IMR-90 (cell line): ENCODE data around the gene OVOL1. TPM values are rescaled to one million over a fixed set of nuclear protein-coding genes. Genes with fewer than 3 reads are reported as not detected.

Experiments
- ATAC-seq: fragments of 200-7000 bp; cut with Tn5 transposase; 2 replicates; pipeline ENCODE4 v1.9.1; 2020; ENCODE audit warnings: low read depth, mild to moderate bottlenecking, moderate library complexity
- BruUV-seq: library from RNA; stranded (reverse); fragments of 400-500 nt; replicated peaks from 2 replicates; lab custom pipeline; 2021; lab: Mats Ljungman, UMichigan
- CTCF ChIA-PET: fragments of 300-600 bp; formaldehyde crosslinking; extraction: SDS; loops from one replicate; lab custom pipeline; 2021; ENCODE audit warnings: antibody characterized with exemption; lab: Yijun Ruan, JAX
- POLR2A ChIA-PET: fragments of 300-600 bp; sonication (Branson Sonifier 250); formaldehyde crosslinking; loops from one replicate; lab custom pipeline; 2022; ENCODE audit warnings: antibody characterized with exemption; ENCODE audit not compliant: unreplicated experiment; lab: Charles Lee
- DNase-seq: peaks from one replicate; pipeline ENCODE4 v3.0.0; 2013
- H2AFZ ChIP-seq: replicated peaks from 2 replicates; pipeline ENCODE3; 2013; ENCODE audit warnings: low read length, mild to moderate bottlenecking; ENCODE audit not compliant: poor library complexity
- H2AK5ac ChIP-seq: 2 replicates; pipeline ENCODE4 v1.6.1; 2013; ENCODE audit warnings: low read depth, low read length, inconsistent platforms
- H2AK9ac ChIP-seq: replicated peaks from 2 replicates; pipeline ENCODE3; 2013; ENCODE audit warnings: mild to moderate bottlenecking, low read depth, low read length, moderate library complexity; ENCODE audit not compliant: poor library complexity
- H2BK120ac ChIP-seq: 2 replicates; pipeline ENCODE4 v1.6.1; 2013; ENCODE audit warnings: low read depth, low read length, inconsistent platforms
- H2BK15ac ChIP-seq: 3 replicates; pipeline ENCODE4 v1.6.1; 2013; ENCODE audit warnings: low read depth, low read length, inconsistent platforms
- H2BK20ac ChIP-seq: 2 replicates; pipeline ENCODE4 v1.6.1; 2013; ENCODE audit warnings: low read depth, mild to moderate bottlenecking, inconsistent platforms, low read length, moderate library complexity
- H2BK5ac ChIP-seq: 2 replicates; pipeline ENCODE4 v1.6.1; 2013; ENCODE audit warnings: mild to moderate bottlenecking, low read depth, low read length, inconsistent platforms; ENCODE audit not compliant: poor library complexity, severe bottlenecking
- H3K14ac ChIP-seq: replicated peaks from 2 replicates; pipeline ENCODE4 v1.6.1; 2013; ENCODE audit warnings: low read depth, low read length, inconsistent platforms
- H3K18ac ChIP-seq: 2 replicates; pipeline ENCODE4 v1.6.1; 2013; ENCODE audit warnings: low read depth, low read length, control low read depth
- H3K23ac ChIP-seq: 2 replicates; pipeline ENCODE4 v1.6.1; 2013; ENCODE audit warnings: low read depth, low read length, inconsistent platforms
- H3K27ac ChIP-seq: 2 replicates; pipeline ENCODE4 v1.5.1; 2013; ENCODE audit warnings: mild to moderate bottlenecking, control low read depth, low read length; ENCODE audit not compliant: insufficient read depth
- H3K27me3 ChIP-seq: 2 replicates; pipeline ENCODE4 v1.6.1; 2013; ENCODE audit warnings: low read length; ENCODE audit not compliant: control insufficient read depth, insufficient read depth
- H3K36me3 ChIP-seq: 2 replicates; pipeline ENCODE4 v1.6.1; 2013; ENCODE audit warnings: low read length, mixed read lengths; ENCODE audit not compliant: control insufficient read depth, insufficient read depth
- H3K4ac ChIP-seq: 2 replicates; pipeline ENCODE4 v1.6.1; 2013; ENCODE audit warnings: low read depth, low read length, inconsistent platforms
- H3K4me1 ChIP-seq: 2 replicates; pipeline ENCODE4 v1.6.1; 2013; ENCODE audit warnings: low read length, mixed read lengths; ENCODE audit not compliant: control insufficient read depth, insufficient read depth
- H3K4me2 ChIP-seq: 2 replicates; pipeline ENCODE4 v1.6.1; 2013; ENCODE audit warnings: low read depth, mild to moderate bottlenecking, control low read depth, low read length, moderate library complexity
- H3K4me3 ChIP-seq: 2 replicates; pipeline ENCODE4 v1.5.1; 2013; ENCODE audit warnings: low read depth, mild to moderate bottlenecking, control low read depth, low read length, moderate library complexity; ENCODE audit not compliant: insufficient read depth
- H3K56ac ChIP-seq: 2 replicates; pipeline ENCODE4 v1.6.1; 2013; ENCODE audit warnings: low read length, inconsistent platforms; ENCODE audit not compliant: insufficient read depth; ENCODE audit errors: extremely low read depth
- H3K79me1 ChIP-seq, 2 experiments: 2 replicates each; pipeline ENCODE4 v1.6.1; 2013; ENCODE audit warnings: low read length in 2 of 2, inconsistent platforms in 1 of 2, low read depth in 1 of 2
- H3K9ac ChIP-seq: 2 replicates; pipeline ENCODE4 v1.6.1; 2013; ENCODE audit warnings: low read depth, low read length, control low read depth
- H3K9me1 ChIP-seq: 2 replicates; pipeline ENCODE4 v1.6.1; 2013; ENCODE audit warnings: low read length, inconsistent platforms; ENCODE audit not compliant: insufficient read depth
- H3K9me3 ChIP-seq: 2 replicates; pipeline ENCODE4 v1.6.1; 2013; ENCODE audit warnings: low read length; ENCODE audit not compliant: control insufficient read depth, insufficient read depth
- H4K20me1 ChIP-seq: 2 replicates; pipeline ENCODE4 v1.6.1; 2013; ENCODE audit warnings: low read length, inconsistent platforms; ENCODE audit not compliant: insufficient read depth
- H4K5ac ChIP-seq: 2 replicates; pipeline ENCODE4 v1.6.1; 2013; ENCODE audit warnings: mild to moderate bottlenecking, low read depth, low read length, control low read depth
- H4K8ac ChIP-seq, 2 experiments: 2 replicates each; pipeline ENCODE4 v1.6.1; 2013; ENCODE audit warnings: low read depth in 2 of 2, low read length in 2 of 2, control low read depth in 1 of 2, inconsistent platforms in 1 of 2
- H4K91ac ChIP-seq: 2 replicates; pipeline ENCODE4 v1.6.1; 2013; ENCODE audit warnings: low read depth, low read length, inconsistent platforms; ENCODE audit not compliant: insufficient read depth
- FOS ChIP-seq: fragments of 150-350 bp; IDR thresholded peaks from 2 replicates; pipeline ENCODE4 v1.6.1; 2016; ENCODE audit warnings: low read depth, low read length
- MAFK ChIP-seq: IDR thresholded peaks from 2 replicates; pipeline ENCODE4 v1.6.1; 2012; ENCODE audit warnings: low read depth, low read length, improper control_type of control experiment
- NFE2L2 ChIP-seq: fragments of 150-350 bp; IDR thresholded peaks from 2 replicates; pipeline ENCODE4 v1.6.1; 2016; ENCODE audit warnings: low read depth, mild to moderate bottlenecking, low read length
- RAD21 ChIP-seq: IDR thresholded peaks from 2 replicates; pipeline ENCODE4 v1.6.1; 2012; ENCODE audit warnings: low read length, improper control_type of control experiment
- WGBS, 2 experiments: methylation state at CpG; one replicate each; pipeline versions ENCODE4 v1.1.5 to v1.1.7; 2013; ENCODE audit warnings: missing lambda C conversion rate in 2 of 2; ENCODE audit not compliant: insufficient read length in 1 of 2; ENCODE audit errors: extremely low coverage in 2 of 2; 5-methylcytosine and 5-hydroxymethylcytosine counted together
- dilution Hi-C: fragments of 300-500 bp; cut with HindIII; formaldehyde crosslinking; loops from one replicate; pipeline ENCODE4 v1.14.3; 2018; ENCODE audit warnings: low sequenced_read_pairs; ENCODE audit not compliant: unreplicated experiment
- in situ Hi-C: fragments of 300-500 bp; cut with MboI; formaldehyde crosslinking; loops from 3 replicates; pipeline ENCODE4 v1.14.3; 2019; ENCODE audit warnings: low sequenced_read_pairs, inconsistent platforms, mixed read lengths
- intact Hi-C: fragments of 100-400 bp; cut with micrococcal nuclease; formaldehyde crosslinking; loops from 2 replicates; pipeline ENCODE4 v1.10.0; 2022
- polyA plus RNA-seq, 3 experiments: library from polyadenylated mRNA; depleted of rRNA; stranded (reverse); fragments of >200 nt; gene quantifications; 2 replicates each; pipeline ENCODE4 v1.2.3, GENCODE V29; 2012; ENCODE audit warnings: low replicate concordance in 1 of 3
- total RNA-seq: library from RNA; depleted of rRNA; stranded (reverse); fragments of >200 nt; gene quantifications from 2 replicates; pipeline ENCODE4 v1.2.3, GENCODE V29; 2012

Gene OVOL1
- total and polyA plus RNA-seq, 2 of the 4 experiments (the other 2 are of a cell fraction), result not detected

GRCh38 chr11:65791719-65792213 is 4.9 kb downstream of the OVOL1 start:
- Histone ChIP-seq H3K4me3 (no peak overlapping the region), H2AK5ac (no peak overlapping the region), H3K18ac (no peak overlapping the region), H3K23ac (no peak overlapping the region), H3K27me3 (peaks cover 81% of the 10 kb centered on the region), H3K14ac (no peak overlapping the region), H3K4ac (no peak overlapping the region), H4K91ac (no peak overlapping the region), H2AFZ (no peak overlapping the region), H4K5ac (no peak overlapping the region), H3K9me3 (peaks cover 2% of the 10 kb centered on the region; the same call in 1 of the 2 replicates), H3K56ac (no peak overlapping the region), H2BK15ac (no peak overlapping the region), H2BK20ac (no peak overlapping the region), H3K4me1 (peaks cover 2% of the 10 kb centered on the region; the same call in 1 of the 2 replicates), H4K20me1 (no peaks in the 10 kb centered on the region; the same call in 1 of the 2 replicates), H2BK120ac (no peak overlapping the region), H3K9me1 (no peaks in the 10 kb centered on the region), H3K27ac (no peak overlapping the region), H4K8ac (no peak overlapping the region), H3K9ac (no peak overlapping the region), H2AK9ac (no peak overlapping the region), H3K79me1 (no peaks in the 10 kb centered on the region), H2BK5ac (no peak overlapping the region), H3K4me2 (no peak overlapping the region), H3K36me3 (no peaks in the 10 kb centered on the region)
- ATAC-seq (no peak), DNase-seq (no peak)
- intact Hi-C loops, result no loop called here
- dilution Hi-C loops, result no loop called here
- BruUV-seq, result no TSS peak
- CTCF ChIA-PET, result no interaction called here
- WGBS, 2 experiments, result no CpG with 5 or more reads among the region's 13 CpGs
- in situ Hi-C loops, result no loop called here
- TF ChIP-seq MAFK (no peak), RAD21 (no peak), FOS (no peak), NFE2L2 (no peak)
- POLR2A ChIA-PET, result no interaction called here
